ENCODE measurements around the gene NIN.

The NIN gene

DNA sequence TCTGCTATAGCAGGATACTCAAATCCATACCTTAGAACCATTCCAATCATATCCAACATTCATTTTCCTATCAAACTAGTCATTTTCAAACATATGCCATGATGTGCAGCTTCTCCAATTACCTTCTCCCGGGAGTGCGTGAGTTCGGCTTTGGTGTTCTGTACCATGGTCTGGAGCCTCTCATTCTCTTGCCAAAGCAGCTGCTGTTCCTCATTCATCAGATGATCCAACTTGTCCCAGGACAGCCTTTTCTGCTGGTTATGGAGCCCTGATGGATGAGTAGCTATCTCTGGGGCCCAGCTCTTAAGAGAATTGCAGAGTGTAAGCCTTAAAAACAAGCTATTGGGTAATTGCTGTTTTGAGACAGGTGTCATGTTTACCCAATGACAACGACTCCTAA is 91.8 kb downstream of the NIN start:
- TF ChIP-seq ZFX (IDR thresholded peaks at IDR 0.05), result no peak
- TF ChIP-seq, protein P1, sequence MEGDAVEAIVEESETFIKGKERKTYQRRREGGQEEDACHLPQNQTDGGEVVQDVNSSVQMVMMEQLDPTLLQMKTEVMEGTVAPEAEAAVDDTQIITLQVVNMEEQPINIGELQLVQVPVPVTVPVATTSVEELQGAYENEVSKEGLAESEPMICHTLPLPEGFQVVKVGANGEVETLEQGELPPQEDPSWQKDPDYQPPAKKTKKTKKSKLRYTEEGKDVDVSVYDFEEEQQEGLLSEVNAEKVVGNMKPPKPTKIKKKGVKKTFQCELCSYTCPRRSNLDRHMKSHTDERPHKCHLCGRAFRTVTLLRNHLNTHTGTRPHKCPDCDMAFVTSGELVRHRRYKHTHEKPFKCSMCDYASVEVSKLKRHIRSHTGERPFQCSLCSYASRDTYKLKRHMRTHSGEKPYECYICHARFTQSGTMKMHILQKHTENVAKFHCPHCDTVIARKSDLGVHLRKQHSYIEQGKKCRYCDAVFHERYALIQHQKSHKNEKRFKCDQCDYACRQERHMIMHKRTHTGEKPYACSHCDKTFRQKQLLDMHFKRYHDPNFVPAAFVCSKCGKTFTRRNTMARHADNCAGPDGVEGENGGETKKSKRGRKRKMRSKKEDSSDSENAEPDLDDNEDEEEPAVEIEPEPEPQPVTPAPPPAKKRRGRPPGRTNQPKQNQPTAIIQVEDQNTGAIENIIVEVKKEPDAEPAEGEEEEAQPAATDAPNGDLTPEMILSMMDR (conservative IDR thresholded peaks at IDR 0.05), result no peak
- no peak overlapping the region for H3K27ac ChIP-seq

DNA sequence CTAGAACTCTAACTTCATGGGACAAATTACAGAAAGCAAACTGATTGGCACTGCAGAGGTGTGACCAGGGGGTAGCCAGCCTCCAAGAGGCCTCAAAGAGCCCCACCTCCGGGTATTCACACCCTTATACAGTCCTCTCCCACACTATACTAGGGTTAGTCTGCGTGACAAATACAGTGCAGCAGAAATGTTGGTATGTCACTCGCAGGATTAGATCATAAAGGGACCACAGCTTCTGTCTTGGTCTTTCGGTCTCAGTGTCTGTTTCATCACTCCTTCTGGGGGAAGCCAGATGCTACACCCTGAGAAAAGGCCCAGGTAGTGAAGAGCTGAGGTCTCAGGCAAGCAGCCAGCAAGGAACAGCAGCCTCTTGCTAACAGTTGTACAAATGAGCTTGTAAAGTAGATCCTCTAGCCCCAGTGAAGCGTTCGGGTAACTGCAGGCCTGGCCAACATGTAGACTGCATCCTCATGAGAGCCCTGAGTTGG is 94.0 kb downstream of the NIN start:
- H3K27ac ChIP-seq, result no peak overlapping the region
- no peak for TF ChIP-seq ZFX (IDR thresholded peaks at IDR 0.05)
- TF ChIP-seq, protein P1 (conservative IDR thresholded peaks at IDR 0.05), result no peak

DNA sequence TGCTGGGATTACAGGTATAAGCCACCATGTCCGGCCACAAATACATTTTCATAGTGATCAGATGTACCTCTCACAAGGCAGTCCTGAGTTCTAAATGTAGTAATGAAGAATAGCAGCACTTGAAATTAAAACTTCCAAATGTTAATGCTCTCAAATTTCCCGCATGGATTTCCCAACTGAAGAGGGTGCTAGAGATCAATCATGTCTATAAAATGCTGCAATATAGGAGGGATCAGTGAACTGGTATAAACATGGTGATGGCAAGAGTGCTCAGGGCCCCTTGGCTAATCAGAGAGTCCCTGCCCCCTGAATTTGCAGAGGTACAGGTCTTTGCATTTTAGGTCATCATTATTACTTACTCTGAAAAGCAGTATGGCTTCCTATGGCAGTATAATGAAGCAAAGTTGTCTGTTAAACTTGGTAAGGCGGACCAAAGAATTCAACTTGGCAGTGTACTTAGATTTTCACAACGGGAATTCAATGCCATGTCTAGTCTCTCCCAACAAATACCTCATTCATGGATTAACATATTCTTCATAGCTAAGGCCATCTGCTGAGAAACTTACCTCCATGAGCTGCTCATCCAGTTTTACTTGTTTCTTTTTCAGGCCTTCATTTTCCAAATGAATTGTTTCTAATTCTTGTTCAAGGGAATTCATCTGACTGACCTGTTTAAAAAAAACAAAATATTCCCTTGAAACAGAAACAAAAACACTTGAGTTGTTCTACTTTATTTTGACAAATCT is 95.8 kb downstream of the NIN start:
- no peak for TF ChIP-seq ZFX (IDR thresholded peaks at IDR 0.05)
- TF ChIP-seq, protein P1 (conservative IDR thresholded peaks at IDR 0.05), result peak; percentile 31; the same call in 1 of the 2 replicates
- no peak overlapping the region for H3K27ac ChIP-seq

DNA sequence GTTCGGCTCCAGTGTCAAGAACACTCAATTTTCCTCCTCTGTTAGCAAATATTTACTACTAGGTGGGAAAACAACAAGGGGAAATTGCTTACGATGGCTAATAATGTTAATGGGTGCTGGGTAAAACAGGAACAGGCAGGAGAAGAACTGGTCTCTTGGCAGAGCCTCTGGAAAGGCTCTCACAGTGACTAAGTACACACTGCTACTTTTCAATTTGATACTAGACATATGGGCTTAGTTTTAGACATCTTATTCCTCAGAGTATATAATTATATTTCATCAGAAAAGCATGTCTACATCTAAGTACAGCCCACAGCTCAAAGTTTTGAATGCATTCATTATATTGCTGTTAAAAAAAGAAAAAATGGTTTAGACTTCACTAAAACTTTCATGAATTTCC is 97.5 kb downstream of the NIN start:
- TF ChIP-seq, protein P1 (conservative IDR thresholded peaks at IDR 0.05), result no peak
- no peak for TF ChIP-seq ZFX (IDR thresholded peaks at IDR 0.05)
- H3K27ac ChIP-seq, result no peak overlapping the region

DNA sequence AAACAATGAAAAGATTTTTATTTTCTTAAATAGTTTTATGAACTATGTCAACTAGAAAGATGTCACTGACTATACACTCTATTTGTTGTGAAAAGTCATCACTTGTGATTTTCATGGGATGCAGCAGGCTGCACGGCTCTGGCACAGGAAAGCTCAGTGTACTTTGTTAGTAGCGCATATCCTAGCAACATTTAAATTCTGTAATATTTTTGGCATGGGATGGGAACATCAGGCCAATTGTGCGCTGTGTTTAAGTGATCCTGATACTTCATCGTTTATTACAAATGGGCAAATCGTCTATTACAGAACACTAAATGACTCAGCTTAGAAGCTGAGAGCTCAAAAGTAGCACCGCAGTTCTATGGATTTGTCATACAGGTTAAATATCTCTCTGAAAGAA is 102.1 kb downstream of the NIN start:
- H3K27ac ChIP-seq, result no peak overlapping the region
- TF ChIP-seq, protein P1 (conservative IDR thresholded peaks at IDR 0.05), result no peak
- TF ChIP-seq ZFX (IDR thresholded peaks at IDR 0.05), result no peak

DNA sequence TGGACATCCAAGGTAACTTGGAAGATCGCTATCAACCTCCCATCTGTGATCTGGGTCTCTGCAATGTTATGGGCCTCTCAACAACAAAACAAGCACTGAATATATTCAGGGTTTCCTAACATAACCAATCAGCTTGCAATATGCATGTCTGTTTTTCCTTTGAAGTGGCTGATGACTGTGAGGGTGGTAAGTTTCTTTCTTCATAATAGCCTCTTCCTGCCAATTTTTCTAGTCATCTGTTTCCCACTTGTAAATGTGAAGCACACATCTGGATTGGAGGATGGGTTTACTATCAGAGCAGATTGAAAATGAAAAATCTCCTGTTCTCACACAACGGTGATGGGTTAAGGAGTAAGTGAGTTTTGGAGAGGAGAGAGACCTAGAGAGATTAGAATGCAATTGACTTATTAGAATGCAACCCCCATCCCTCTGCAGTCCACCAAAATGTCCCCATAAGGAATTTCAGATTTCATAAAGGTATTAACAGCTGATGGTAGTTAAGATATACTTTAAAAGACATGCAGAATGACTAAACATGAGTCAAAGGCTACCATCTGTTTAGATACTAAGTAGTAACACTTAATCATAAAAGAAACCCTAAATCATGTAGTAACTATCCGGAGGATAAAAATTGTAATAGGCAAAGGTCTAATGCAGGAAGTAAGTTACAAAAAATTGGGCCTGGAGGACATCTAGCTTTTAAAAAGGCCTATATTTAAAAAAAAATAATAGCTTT is 104.4 kb downstream of the NIN start:
- no peak for TF ChIP-seq ZFX (IDR thresholded peaks at IDR 0.05)
- TF ChIP-seq, protein P1 (conservative IDR thresholded peaks at IDR 0.05), result no peak
- H3K27ac ChIP-seq, result no peak overlapping the region

GRCh38 chr14:50725761-50726160 is 105.2 kb downstream of the NIN start:
- no peak overlapping the region for H3K27ac ChIP-seq

More at GRCh38 chr14:50725761-50726160, 105.2 kb downstream of the NIN start:
- TF ChIP-seq ZFX (IDR thresholded peaks at IDR 0.05), result no peak
- TF ChIP-seq, protein P1 (conservative IDR thresholded peaks at IDR 0.05), result no peak
